SK-N-SH (cell line): ENCODE measurements around the gene GPR162. TPM values are rescaled to one million over a fixed set of nuclear protein-coding genes. Genes with fewer than 3 reads are reported as not detected.
A peak's percentile ranks its signal among the peaks of the same experiment; 100 is the strongest.

Source experiments
- CTCF ChIA-PET: fragments of 300-600, 350-600 bp; formaldehyde crosslinking; extraction: SDS; loops from one replicate; lab custom pipeline; 2021; lab: Yijun Ruan, JAX
- POLR2A ChIA-PET: fragments of 350-600 bp; sonication (Branson Sonifier 250); formaldehyde crosslinking; extraction: SDS; loops from one replicate; lab custom pipeline; 2020; ENCODE audit warnings: antibody characterized with exemption, inconsistent platforms; lab: Yijun Ruan, JAX
- DNase-seq: peaks from one replicate; pipeline ENCODE4 v3.0.0; 2012
- H2AFZ ChIP-seq: fragments of 200-600 bp; sonication (generic); 2 replicates; pipeline ENCODE4 v1.8.1; 2016; ENCODE audit warnings: antibody characterized with exemption, mild to moderate bottlenecking, low read depth
- H3F3A ChIP-seq: fragments of 200-600 bp; sonication (generic); replicated peaks from 2 replicates; pipeline ENCODE3; 2016; ENCODE audit warnings: antibody characterized with exemption, mild to moderate bottlenecking; ENCODE audit not compliant: insufficient read depth
- H3K27ac ChIP-seq, 2 experiments: fragments of 200-500 bp in 1 of 2; fragments of 200-600 bp in 1 of 2; sonication (Bioruptor generic) in 1 of 2; sonication (generic), shearing (Covaris generic) in 1 of 2; 2 replicates each; pipeline versions ENCODE4 v1.5.1 to v1.6.1; 2014 to 2016; ENCODE audit warnings: low read depth in 2 of 2, inconsistent platforms in 1 of 2, low read length in 1 of 2, mild to moderate bottlenecking in 1 of 2, mixed read lengths in 1 of 2
- H3K27me3 ChIP-seq: fragments of 200-600 bp; sonication (generic), shearing (Covaris generic); 2 replicates; pipeline ENCODE4 v1.6.1; 2016; ENCODE audit warnings: mixed run types; ENCODE audit not compliant: insufficient read depth
- H3K36me3 ChIP-seq, 2 experiments: fragments of 200-500 bp in 1 of 2; fragments of 200-600 bp in 1 of 2; sonication (Bioruptor generic) in 1 of 2; sonication (generic) in 1 of 2; replicated peaks in 1 of 2; 2 replicates each; pipeline versions ENCODE3 to v1.5.1; 2014 to 2016; ENCODE audit warnings: low read length in 1 of 2, mild to moderate bottlenecking in 1 of 2; ENCODE audit not compliant: insufficient read depth in 2 of 2, control insufficient read depth in 1 of 2
- H3K4me1 ChIP-seq, 2 experiments: fragments of 200-500 bp in 1 of 2; fragments of 200-600 bp in 1 of 2; sonication (Bioruptor generic) in 1 of 2; sonication (generic), shearing (Covaris generic) in 1 of 2; 2 replicates each; pipeline versions ENCODE4 v1.5.1 to v1.6.1; 2014 to 2016; ENCODE audit warnings: low read depth in 1 of 2, low read length in 1 of 2, mixed run types in 1 of 2; ENCODE audit not compliant: insufficient read depth in 2 of 2, control insufficient read depth in 1 of 2
- H3K4me2 ChIP-seq: fragments of 200-600 bp; sonication (generic), shearing (Covaris generic); 2 replicates; pipeline ENCODE4 v1.6.1; 2017; ENCODE audit warnings: mixed run types
- H3K4me3 ChIP-seq, 2 experiments: fragments of 200-500 bp in 1 of 2; fragments of 200-600 bp in 1 of 2; sonication (Bioruptor generic) in 1 of 2; sonication (generic), shearing (Covaris generic) in 1 of 2; 2 replicates each; pipeline versions ENCODE4 v1.5.1 to v1.8.1; 2014 to 2016; ENCODE audit warnings: low read depth in 2 of 2, inconsistent platforms in 1 of 2, low read length in 1 of 2, mild to moderate bottlenecking in 1 of 2, mixed read lengths in 1 of 2, moderate library complexity in 1 of 2
- H3K79me2 ChIP-seq: fragments of 200-600 bp; sonication (generic); 2 replicates; pipeline ENCODE4 v1.8.1; 2017; ENCODE audit warnings: mild to moderate bottlenecking; ENCODE audit not compliant: insufficient read depth
- H3K9ac ChIP-seq: fragments of 200-600 bp; sonication (generic); 2 replicates; pipeline ENCODE4 v1.6.1; 2017; ENCODE audit warnings: mixed run types
- H3K9me2 ChIP-seq: fragments of 200-600 bp; sonication (generic); 2 replicates; pipeline ENCODE4 v1.6.1; 2017; ENCODE audit warnings: mixed run types
- H3K9me3 ChIP-seq: fragments of 200-600 bp; sonication (generic); 2 replicates; pipeline ENCODE4 v1.6.1; 2017; ENCODE audit warnings: mixed run types, mild to moderate bottlenecking, moderate library complexity
- H4K20me1 ChIP-seq: fragments of 200-600 bp; sonication (generic); 2 replicates; pipeline ENCODE4 v1.6.1; 2017; ENCODE audit warnings: mild to moderate bottlenecking, mixed run types; ENCODE audit not compliant: insufficient read depth
- CHD2 ChIP-seq: fragments of 150-350 bp; IDR thresholded peaks from 2 replicates; pipeline ENCODE4 v1.6.1; 2018; ENCODE audit warnings: low read length; ENCODE audit not compliant: partially characterized antibody
- EZH2phosphoT487 ChIP-seq: fragments of 200-600 bp; sonication (generic); IDR thresholded peaks from 2 replicates; pipeline ENCODE4 v1.6.1; 2017; ENCODE audit warnings: low read depth, mixed run types, mild to moderate bottlenecking, antibody characterized with exemption, moderate library complexity, borderline replicate concordance
- RAD21 ChIP-seq: IDR thresholded peaks from 2 replicates; pipeline ENCODE4 v1.6.1; 2012; ENCODE audit warnings: mild to moderate bottlenecking, low read length
- SMC3 ChIP-seq: IDR thresholded peaks from 2 replicates; pipeline ENCODE4 v1.6.1; 2012; ENCODE audit warnings: low read depth, low read length, improper control_type of control experiment
- TAF1 ChIP-seq: IDR thresholded peaks from 2 replicates; pipeline ENCODE4 v1.6.1; 2012; ENCODE audit warnings: low read depth, mild to moderate bottlenecking, low read length, moderate library complexity, borderline replicate concordance
- ZBTB33 ChIP-seq: IDR thresholded peaks from 2 replicates; pipeline ENCODE4 v1.4.0; 2012; ENCODE audit warnings: low read depth, borderline replicate concordance
- WGBS: methylation state at CpG from one replicate; pipeline ENCODE4 v1.1.6; 2017; ENCODE audit warnings: low lambda C conversion rate; 5-methylcytosine and 5-hydroxymethylcytosine counted together
- polyA plus RNA-seq, 3 experiments: library from polyadenylated mRNA; depleted of rRNA; stranded (reverse); fragments of >200 nt; gene quantifications; 2 replicates each; pipeline ENCODE4 v1.2.3, GENCODE V29; 2012

Gene GPR162
- polyA plus RNA-seq (2012; rRNA removed), result 16.4 and 18.6 TPM in 2 replicates
- polyA plus RNA-seq (2012; cell fraction: cytosol; rRNA removed), result 7.0 and 10.6 TPM in 2 replicates
- polyA plus RNA-seq (2012; cell fraction: nucleus; rRNA removed), result 32.2 and 35.7 TPM in 2 replicates

DNA sequence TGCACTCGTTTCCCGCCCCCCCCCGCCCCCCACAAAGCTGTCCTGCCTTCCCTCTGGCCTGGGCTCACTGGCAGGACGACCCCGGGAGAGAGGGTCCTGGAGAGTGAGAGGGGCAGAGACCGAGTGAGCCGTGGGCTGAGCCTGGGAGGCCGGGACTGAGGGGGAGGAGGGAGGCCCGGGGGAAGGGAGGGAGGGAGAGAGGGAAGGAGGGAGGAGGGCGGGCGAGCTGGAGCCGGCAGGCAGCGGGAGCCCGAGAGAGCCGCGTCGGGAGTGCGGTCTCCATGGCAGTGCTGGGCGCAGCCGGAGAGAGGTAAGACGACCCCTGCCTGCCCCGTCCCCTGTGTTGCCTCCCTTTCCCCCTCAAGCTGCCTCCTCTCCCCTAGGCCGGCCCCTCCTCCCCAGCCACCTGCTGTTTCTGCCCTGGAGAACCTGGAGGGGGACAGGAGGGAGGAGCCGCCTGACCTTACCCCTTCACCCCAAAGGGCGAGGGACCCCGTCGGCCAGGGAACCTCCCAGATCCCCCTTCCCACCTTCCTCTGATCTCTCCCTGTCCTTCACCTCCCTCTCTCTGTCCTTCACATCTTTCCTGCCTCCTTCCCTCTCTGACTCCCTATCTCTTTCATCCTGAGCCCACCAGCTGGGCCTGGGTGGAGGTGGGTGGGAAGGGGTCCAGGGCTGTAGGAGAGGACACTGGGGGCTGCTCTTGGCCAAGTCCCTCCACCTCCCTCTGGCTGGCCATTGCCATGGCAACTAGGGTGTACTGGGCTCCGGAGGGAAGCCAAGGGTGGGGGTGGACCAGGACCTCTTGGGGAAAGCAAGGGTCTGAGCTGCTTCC is at the start of gene GPR162:
Gene GPR162 (plus strand): TSS at position 231 of the 835 bp plus-strand sequence. CDS start 2,078 bp downstream, outside the sequence.
- Histone ChIP-seq H3K9ac (peak within 1 kb of the TSS; percentile 51), H3K9me2 (no peaks in the 10 kb centered on the region), H3K79me2 (no peaks in the 10 kb centered on the region), H3K9me3 (no peaks in the 10 kb centered on the region), H2AFZ (0 out of 2 replicates have a peak within 1 kb of the TSS, but pooled peaks have one; percentile 74), H3K4me1 (peaks cover 19 to 75% of the 10 kb centered on the region in 2 experiments; a peak in 3 of 4 replicates)
- CTCF ChIA-PET, result interaction anchor here (0.8 to 12.7 kb wide), 8 partner anchors 11 to 70 kb away, joined by 3 to 246 read pairs (median 19); partner anchors contain the start of genes MLF2, PTMS and SPSB2
- WGBS, result 1% methylated on average over 25 of the region's 28 CpGs
- POLR2A ChIA-PET, result interaction anchor here (0.6 to 2.8 kb wide), 10 partner anchors 8 to 209 kb away, joined by 3 to 19 read pairs (median 5); partner anchors contain the start of genes CDCA3, MLF2, PTMS and TPI1
- TF ChIP-seq TAF1 (0 out of 2 replicates have a peak, but pooled peaks have one; percentile 4), SMC3 (no peak), CHD2 (no peak)
- TF ChIP-seq, all 33 proteins: peak for 1
- Histone ChIP-seq H3K27me3 (no peaks in the 10 kb centered on the region), H3F3A (peaks cover 4% of the 10 kb centered on the region), H3K36me3 (no peaks in the 10 kb centered on the region), H3K4me2 (peak within 1 kb of the TSS; percentile 95), H4K20me1 (no peaks in the 10 kb centered on the region), H3K4me3 (peak within 1 kb of the TSS; percentile 65 to 69), H3K27ac (peak within 1 kb of the TSS in 1 of 2 experiments; percentile 69; a peak in 1 of 4 replicates)
- DNase-seq, result peak; percentile 87

DNA sequence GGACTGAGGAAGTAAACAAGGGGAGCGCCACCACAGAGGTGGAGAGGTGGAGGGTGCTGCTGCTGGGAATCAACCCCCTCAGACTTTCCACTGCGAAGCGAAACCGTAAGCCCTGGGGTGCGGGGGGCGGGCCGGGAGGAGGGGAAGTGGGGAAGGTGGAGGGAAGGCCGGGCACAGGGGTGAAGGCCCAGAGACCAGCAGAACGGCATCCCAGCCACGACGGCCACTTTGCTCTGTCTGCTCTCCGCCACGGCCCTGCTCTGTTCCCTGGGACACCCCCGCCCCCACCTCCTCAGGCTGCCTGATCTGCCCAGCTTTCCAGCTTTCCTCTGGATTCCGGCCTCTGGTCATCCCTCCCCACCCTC is 49.3 kb upstream of the GPR162 start, which contains the start of gene LAG3:
Gene LAG3 (plus strand): TSS at position 190 of the 365 bp plus-strand sequence. CDS start 333 bp downstream, outside the sequence.
- no peak within 1 kb of the TSS for H3K4me2 ChIP-seq
- H3K27ac ChIP-seq, result peak within 1 kb of the TSS in 1 of 2 experiments; percentile 56; a peak in 1 of 4 replicates
- H3K36me3 ChIP-seq, result peaks cover 23 to 24% of the 10 kb centered on the region in 2 experiments
- 85% methylated on average over 14 of the region's 15 CpGs for WGBS
- CTCF ChIA-PET, result interaction anchor here (1.0 to 15.2 kb wide), 4 partner anchors 9 to 100 kb away, joined by 3 to 343 read pairs (median 8); partner anchors contain the start of gene MLF2
- H2AFZ ChIP-seq, result no peak within 1 kb of the TSS
- H4K20me1 ChIP-seq, result peaks cover 35% of the 10 kb centered on the region
- peaks cover 9% of the 10 kb centered on the region for H3F3A ChIP-seq
- no peak within 1 kb of the TSS for H3K4me3 ChIP-seq
- no peaks in the 10 kb centered on the region for H3K9me3 ChIP-seq
- H3K9ac ChIP-seq, result no peak within 1 kb of the TSS
- H3K4me1 ChIP-seq, result peaks cover 9 to 30% of the 10 kb centered on the region in 2 experiments; a peak in 2 of 4 replicates
- no peaks in the 10 kb centered on the region for H3K9me2 ChIP-seq
- DNase-seq, result no peak
- H3K27me3 ChIP-seq, result no peaks in the 10 kb centered on the region
- H3K79me2 ChIP-seq, result peaks cover 31% of the 10 kb centered on the region
- POLR2A ChIA-PET, result no interaction called here
- no peak for TF ChIP-seq SMC3
- no peak for TF ChIP-seq TAF1

- 95% methylated on average over 21 of the region's 21 CpGs for WGBS
- H3K27ac ChIP-seq, result no peak overlapping the region
- DNase-seq, result no peak
- H3K4me3 ChIP-seq, result no peak overlapping the region
- no peak overlapping the region for H3K9ac ChIP-seq
- ChIA-PET POLR2A (no interaction called here), CTCF (interaction anchor here (1.0 to 15.2 kb wide), 3 partner anchors 9 to 99 kb away, joined by 3 to 343 read pairs (median 5); partner anchors contain the start of gene MLF2)
- no peaks in the 10 kb centered on the region for H3K9me2 ChIP-seq
- H3K9me3 ChIP-seq, result no peaks in the 10 kb centered on the region
- no peak overlapping the region for H2AFZ ChIP-seq
- no peak for TF ChIP-seq RAD21
- TF ChIP-seq EZH2phosphoT487, result no peak
- no peak for TF ChIP-seq ZBTB33
- no peak for TF ChIP-seq SMC3
- H3K79me2 ChIP-seq, result peaks cover 25% of the 10 kb centered on the region
- H3F3A ChIP-seq, result peaks cover 9% of the 10 kb centered on the region
- peaks cover 9 to 30% of the 10 kb centered on the region in 2 experiments; a peak in 2 of 4 replicates for H3K4me1 ChIP-seq
- no peaks in the 10 kb centered on the region for H3K27me3 ChIP-seq
- peaks cover 29% of the 10 kb centered on the region for H4K20me1 ChIP-seq
- peaks cover 23 to 24% of the 10 kb centered on the region in 2 experiments for H3K36me3 ChIP-seq
- no peak overlapping the region for H3K4me2 ChIP-seq
These were observed 48.7 kb upstream of the GPR162 start for GRCh38 chr12:6772726-6773589.
